GM18505 (cell line): ENCODE data around the gene SYNE2.

Experiments
- ATAC-seq: cut with Tn5 transposase; IDR thresholded peaks from one replicate; pipeline ENCODE4 v1.9.1; 2021; ENCODE audit not compliant: unreplicated experiment
- POLR2A ChIP-seq: IDR thresholded peaks from 4 replicates; pipeline ENCODE4 v1.6.1; 2011; ENCODE audit warnings: borderline replicate concordance; ENCODE audit not compliant: insufficient read depth, insufficient read length; ENCODE audit errors: extremely low read depth

Gene SYNE2

GRCh38 chr14:63941023-63941422, 88.2 kb downstream of the SYNE2 start:
- no peak for TF ChIP-seq POLR2A
- no peak for ATAC-seq

- no peak for ATAC-seq
- no peak for TF ChIP-seq POLR2A
Measured at GRCh38 chr14:63949696-63950095, 96.9 kb downstream of the SYNE2 start.

GRCh38 chr14:63951021-63951420, 98.2 kb downstream of the SYNE2 start:
- ATAC-seq: no peak
- TF ChIP-seq POLR2A: no peak

GRCh38 chr14:63951429-63951828, 98.6 kb downstream of the SYNE2 start:
- no peak for TF ChIP-seq POLR2A
- no peak for ATAC-seq

- ATAC-seq: no peak
- no peak for TF ChIP-seq POLR2A
Measured at GRCh38 chr14:63952053-63952932, 99.5 kb downstream of the SYNE2 start.

- no peak for ATAC-seq
- TF ChIP-seq POLR2A: no peak
Measured at GRCh38 chr14:63952933-63953437, 100.2 kb downstream of the SYNE2 start.

- no peak for ATAC-seq
Measured at GRCh38 chr14:63956326-63956725, 103.5 kb downstream of the SYNE2 start.

GRCh38 chr14:63960926-63961567, 108.2 kb downstream of the SYNE2 start:
- TF ChIP-seq POLR2A: no peak
- no peak for ATAC-seq

More at GRCh38 chr14:63956326-63956725, 103.5 kb downstream of the SYNE2 start:
- TF ChIP-seq POLR2A: no peak

- ATAC-seq: no peak
- no peak for TF ChIP-seq POLR2A
Measured at GRCh38 chr14:63962906-63963305, 110.1 kb downstream of the SYNE2 start.

GRCh38 chr14:63963439-63963838, 110.6 kb downstream of the SYNE2 start:
- no peak for ATAC-seq
- no peak for TF ChIP-seq POLR2A

- ATAC-seq: no peak
- TF ChIP-seq POLR2A: no peak
Measured at GRCh38 chr14:63964113-63964512, 111.3 kb downstream of the SYNE2 start.

- no peak for ATAC-seq
- TF ChIP-seq POLR2A: no peak
Measured at GRCh38 chr14:63966407-63966806, 113.6 kb downstream of the SYNE2 start.

- TF ChIP-seq POLR2A: no peak
- no peak for ATAC-seq
Measured at GRCh38 chr14:63972323-63972932, 119.6 kb downstream of the SYNE2 start.

GRCh38 chr14:63974176-63974575, 121.4 kb downstream of the SYNE2 start:
- ATAC-seq: no peak
- TF ChIP-seq POLR2A: no peak

GRCh38 chr14:63981569-63981968, 128.8 kb downstream of the SYNE2 start:
- TF ChIP-seq POLR2A: no peak

More at GRCh38 chr14:63981569-63981968, 128.8 kb downstream of the SYNE2 start:
- ATAC-seq: no peak
